Neuron (in vitro differentiated cells): ENCODE data around the gene RAP1A.
"Not testable (repeated sequence)": the region's sequence is repeated elsewhere in the genome, so short reads cannot be mapped to it uniquely, and the experiment has no call there.

Experiments used
- H2AFZ ChIP-seq: one replicate; pipeline ENCODE4 v1.6.1; 2013; ENCODE audit warnings: low read depth, mild to moderate bottlenecking, inconsistent platforms, low read length, moderate library complexity
- H3K27me3 ChIP-seq: one replicate; pipeline ENCODE4 v1.6.1; 2013; ENCODE audit warnings: low read length; ENCODE audit not compliant: insufficient read depth
- H3K36me3 ChIP-seq: one replicate; pipeline ENCODE4 v1.6.1; 2013; ENCODE audit warnings: low read length; ENCODE audit not compliant: insufficient read depth
- H3K4me1 ChIP-seq: one replicate; pipeline ENCODE4 v1.6.1; 2013; ENCODE audit warnings: low read length; ENCODE audit not compliant: insufficient read depth
- H3K4me3 ChIP-seq: 2 replicates; pipeline ENCODE4 v1.5.1; 2013; ENCODE audit warnings: mild to moderate bottlenecking, low read length, moderate library complexity
- H3K9me3 ChIP-seq: one replicate; pipeline ENCODE4 v1.6.1; 2013; ENCODE audit warnings: low read length

The RAP1A gene

GRCh38 chr1:111624382-111624781 is 4.8 kb downstream of the RAP1A start:
- Histone ChIP-seq H2AFZ (no peak overlapping the region), H3K9me3 (no peaks in the 10 kb centered on the region), H3K4me3 (no peak overlapping the region), H3K27me3 (no peaks in the 10 kb centered on the region), H3K36me3 (no peaks in the 10 kb centered on the region), H3K4me1 (peaks cover 12% of the 10 kb centered on the region)

- Histone ChIP-seq H3K9me3 (no peaks in the 10 kb centered on the region), H2AFZ (no peak overlapping the region), H3K4me3 (no peak overlapping the region), H3K27me3 (no peaks in the 10 kb centered on the region), H3K4me1 (peaks cover 12% of the 10 kb centered on the region), H3K36me3 (no peaks in the 10 kb centered on the region)
Measured at GRCh38 chr1:111625276-111625675, 5.7 kb downstream of the RAP1A start.

GRCh38 chr1:111628153-111628552 is 8.6 kb downstream of the RAP1A start:
- no peaks in the 10 kb centered on the region for H3K4me1 ChIP-seq
- no peaks in the 10 kb centered on the region for H3K36me3 ChIP-seq
- no peak overlapping the region for H3K4me3 ChIP-seq
- H3K9me3 ChIP-seq = no peaks in the 10 kb centered on the region
- no peaks in the 10 kb centered on the region for H3K27me3 ChIP-seq
- H2AFZ ChIP-seq = no peak overlapping the region

GRCh38 chr1:111629190-111629954 is 9.8 kb downstream of the RAP1A start:
- H3K36me3 ChIP-seq = no peaks in the 10 kb centered on the region
- no peaks in the 10 kb centered on the region for H3K27me3 ChIP-seq
- no peak overlapping the region for H3K4me3 ChIP-seq
- H3K4me1 ChIP-seq = no peaks in the 10 kb centered on the region
- H3K9me3 ChIP-seq = no peaks in the 10 kb centered on the region
- H2AFZ ChIP-seq = no peak overlapping the region

- Histone ChIP-seq H2AFZ (no peak overlapping the region), H3K4me1 (no peaks in the 10 kb centered on the region)
Measured at GRCh38 chr1:111630567-111630966, 11.0 kb downstream of the RAP1A start.

GRCh38 chr1:111631502-111631901 is 11.9 kb downstream of the RAP1A start:
- Histone ChIP-seq H3K36me3 (no peaks in the 10 kb centered on the region), H3K9me3 (no peaks in the 10 kb centered on the region), H3K4me1 (no peaks in the 10 kb centered on the region), H2AFZ (no peak overlapping the region), H3K27me3 (no peaks in the 10 kb centered on the region), H3K4me3 (no peak overlapping the region)

More at GRCh38 chr1:111630567-111630966, 11.0 kb downstream of the RAP1A start:
- Histone ChIP-seq H3K9me3 (no peaks in the 10 kb centered on the region), H3K4me3 (no peak overlapping the region), H3K27me3 (no peaks in the 10 kb centered on the region), H3K36me3 (no peaks in the 10 kb centered on the region)

- H2AFZ ChIP-seq, H3K9me3 ChIP-seq, H3K4me3 ChIP-seq, H3K36me3 ChIP-seq, H3K27me3 ChIP-seq, H3K4me1 ChIP-seq: not testable (repeated sequence)
Measured at GRCh38 chr1:111632771-111633170, 13.2 kb downstream of the RAP1A start.

GRCh38 chr1:111633736-111634247 is 14.2 kb downstream of the RAP1A start:
- H3K27me3 ChIP-seq = no peaks in the 10 kb centered on the region
- no peak overlapping the region for H2AFZ ChIP-seq
- no peaks in the 10 kb centered on the region for H3K4me1 ChIP-seq
- no peaks in the 10 kb centered on the region for H3K36me3 ChIP-seq
- no peaks in the 10 kb centered on the region for H3K9me3 ChIP-seq
- no peak overlapping the region for H3K4me3 ChIP-seq

- no peaks in the 10 kb centered on the region for H3K27me3 ChIP-seq
- no peak overlapping the region for H2AFZ ChIP-seq
Measured at GRCh38 chr1:111635324-111636009, 15.9 kb downstream of the RAP1A start.

GRCh38 chr1:111638320-111638719 is 18.7 kb downstream of the RAP1A start:
- Histone ChIP-seq H3K4me3 (no peak overlapping the region), H2AFZ (no peak overlapping the region), H3K9me3 (peaks cover 2% of the 10 kb centered on the region), H3K4me1 (peaks cover 2% of the 10 kb centered on the region), H3K27me3 (no peaks in the 10 kb centered on the region), H3K36me3 (no peaks in the 10 kb centered on the region)

More at GRCh38 chr1:111635324-111636009, 15.9 kb downstream of the RAP1A start:
- H3K9me3 ChIP-seq = no peaks in the 10 kb centered on the region
- H3K4me3 ChIP-seq = no peak overlapping the region
- no peaks in the 10 kb centered on the region for H3K36me3 ChIP-seq
- peaks cover 2% of the 10 kb centered on the region for H3K4me1 ChIP-seq

GRCh38 chr1:111639602-111640198 is 20.1 kb downstream of the RAP1A start:
- no peaks in the 10 kb centered on the region for H3K27me3 ChIP-seq
- peaks cover 2% of the 10 kb centered on the region for H3K4me1 ChIP-seq
- H2AFZ ChIP-seq = no peak overlapping the region
- peaks cover 2% of the 10 kb centered on the region for H3K9me3 ChIP-seq
- no peaks in the 10 kb centered on the region for H3K36me3 ChIP-seq
- no peak overlapping the region for H3K4me3 ChIP-seq

- no peaks in the 10 kb centered on the region for H3K27me3 ChIP-seq
- H3K4me1 ChIP-seq = peaks cover 2% of the 10 kb centered on the region
- peaks cover 7% of the 10 kb centered on the region for H3K9me3 ChIP-seq
- no peaks in the 10 kb centered on the region for H3K36me3 ChIP-seq
- H3K4me3 ChIP-seq = no peak overlapping the region
- H2AFZ ChIP-seq = no peak overlapping the region
Measured at GRCh38 chr1:111643097-111643496, 23.5 kb downstream of the RAP1A start.

GRCh38 chr1:111643696-111644095 is 24.1 kb downstream of the RAP1A start:
- Histone ChIP-seq H3K9me3 (peaks cover 11% of the 10 kb centered on the region), H3K4me3 (no peak overlapping the region)

More at GRCh38 chr1:111643696-111644095, 24.1 kb downstream of the RAP1A start:
- Histone ChIP-seq H2AFZ (no peak overlapping the region), H3K27me3 (no peaks in the 10 kb centered on the region), H3K36me3 (no peaks in the 10 kb centered on the region), H3K4me1 (peaks cover 2% of the 10 kb centered on the region)
